IPS-15b (cell line): ENCODE data around the gene CLCN4.

Source experiments
- H3K27me3 ChIP-seq: one replicate; pipeline ENCODE4 v1.6.1; 2013; ENCODE audit warnings: low read length; ENCODE audit not compliant: control insufficient read depth, insufficient read depth
- H3K36me3 ChIP-seq: one replicate; pipeline ENCODE4 v1.6.1; 2013; ENCODE audit warnings: low read length; ENCODE audit not compliant: control insufficient read depth, insufficient read depth
- H3K4me1 ChIP-seq: one replicate; pipeline ENCODE4 v1.6.1; 2013; ENCODE audit warnings: mild to moderate bottlenecking, low read length; ENCODE audit not compliant: control insufficient read depth, insufficient read depth
- H3K4me3 ChIP-seq: one replicate; pipeline ENCODE4 v1.5.1; 2013; ENCODE audit warnings: low read depth, low read length
- H3K9ac ChIP-seq: one replicate; pipeline ENCODE4 v1.6.1; 2013; ENCODE audit warnings: low read depth, mild to moderate bottlenecking, low read length
- H3K9me3 ChIP-seq: one replicate; pipeline ENCODE4 v1.6.1; 2013; ENCODE audit warnings: mild to moderate bottlenecking, low read length; ENCODE audit not compliant: control insufficient read depth, insufficient read depth

CLCN4 gene

DNA sequence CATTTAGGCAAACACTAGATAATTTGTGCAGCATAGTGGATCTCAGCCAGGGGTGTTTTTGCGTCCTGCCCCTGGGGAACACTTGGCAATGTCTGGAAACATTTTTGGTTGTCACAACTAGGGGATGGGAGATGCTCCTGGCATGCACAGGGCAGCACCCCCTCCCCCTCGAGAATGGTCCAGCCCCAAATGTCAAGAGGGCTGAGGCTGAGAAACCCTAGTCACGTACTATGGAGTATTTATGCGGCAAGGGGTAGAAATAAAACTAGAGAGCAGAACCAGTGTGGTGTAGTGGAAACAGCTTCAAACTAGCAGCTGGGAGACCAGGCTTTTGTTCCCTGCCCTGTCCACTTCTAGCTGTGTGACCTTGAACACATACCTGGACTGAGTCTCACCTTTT, 38.2 kb upstream of the CLCN4 start:
- Histone ChIP-seq H3K27me3 (no peaks in the 10 kb centered on the region), H3K4me3 (no peak overlapping the region), H3K9me3 (peaks cover 35% of the 10 kb centered on the region), H3K4me1 (no peaks in the 10 kb centered on the region), H3K36me3 (peaks cover 17% of the 10 kb centered on the region), H3K9ac (no peak overlapping the region)

- H3K27me3 ChIP-seq: no peaks in the 10 kb centered on the region
- H3K4me1 ChIP-seq: no peaks in the 10 kb centered on the region
- no peak overlapping the region for H3K9ac ChIP-seq
- peaks cover 35% of the 10 kb centered on the region for H3K9me3 ChIP-seq
- H3K4me3 ChIP-seq: no peak overlapping the region
- peaks cover 20% of the 10 kb centered on the region for H3K36me3 ChIP-seq
These were observed 37.3 kb upstream of the CLCN4 start for GRCh38 chrX:10119399-10119990.

DNA sequence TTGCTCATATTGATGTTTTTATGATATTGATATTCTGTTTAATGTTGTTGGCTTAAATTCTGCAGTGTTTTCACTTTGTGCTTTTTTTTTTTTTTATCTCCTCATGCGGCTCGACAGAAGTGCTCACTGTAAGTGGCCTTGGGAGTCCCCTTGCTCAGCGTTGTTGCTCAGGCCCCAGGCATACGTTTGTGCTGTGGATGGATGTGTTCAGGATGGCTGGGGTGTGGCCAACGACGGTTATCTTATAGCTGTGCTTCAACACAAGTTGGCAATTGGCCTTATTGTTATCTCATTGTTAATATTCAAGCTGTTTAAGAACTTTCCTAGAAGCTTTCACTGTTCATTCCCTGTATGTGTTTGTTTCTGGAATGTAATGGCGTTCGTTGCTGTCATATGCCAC, 36.4 kb upstream of the CLCN4 start:
- Histone ChIP-seq H3K9me3 (peaks cover 35% of the 10 kb centered on the region), H3K27me3 (no peaks in the 10 kb centered on the region), H3K36me3 (peaks cover 20% of the 10 kb centered on the region), H3K4me1 (no peaks in the 10 kb centered on the region), H3K4me3 (no peak overlapping the region), H3K9ac (no peak overlapping the region)

DNA sequence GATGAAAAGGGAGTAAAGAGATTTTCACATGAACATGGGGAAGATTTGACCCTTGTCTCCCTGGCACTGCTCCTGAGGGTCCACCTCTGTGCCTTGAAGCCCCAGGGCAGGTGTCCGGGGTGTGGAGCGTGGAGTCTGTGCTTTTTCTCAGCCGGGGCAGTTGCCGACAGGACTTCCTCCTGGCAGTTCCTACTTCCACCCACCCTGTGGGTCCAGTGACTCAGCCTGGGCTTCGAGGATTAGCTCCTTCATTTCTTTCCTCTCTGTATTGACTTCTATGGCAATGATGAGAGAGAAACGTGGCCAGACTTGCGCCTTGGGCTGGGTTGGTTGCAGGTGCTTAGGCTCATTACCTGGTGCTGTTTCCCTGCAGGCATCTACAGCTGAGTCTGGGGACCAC, 35.9 kb upstream of the CLCN4 start:
- no peaks in the 10 kb centered on the region for H3K4me1 ChIP-seq
- no peaks in the 10 kb centered on the region for H3K27me3 ChIP-seq
- no peak overlapping the region for H3K4me3 ChIP-seq
- no peak overlapping the region for H3K9ac ChIP-seq
- H3K9me3 ChIP-seq: peaks cover 35% of the 10 kb centered on the region
- peaks cover 20% of the 10 kb centered on the region for H3K36me3 ChIP-seq

DNA sequence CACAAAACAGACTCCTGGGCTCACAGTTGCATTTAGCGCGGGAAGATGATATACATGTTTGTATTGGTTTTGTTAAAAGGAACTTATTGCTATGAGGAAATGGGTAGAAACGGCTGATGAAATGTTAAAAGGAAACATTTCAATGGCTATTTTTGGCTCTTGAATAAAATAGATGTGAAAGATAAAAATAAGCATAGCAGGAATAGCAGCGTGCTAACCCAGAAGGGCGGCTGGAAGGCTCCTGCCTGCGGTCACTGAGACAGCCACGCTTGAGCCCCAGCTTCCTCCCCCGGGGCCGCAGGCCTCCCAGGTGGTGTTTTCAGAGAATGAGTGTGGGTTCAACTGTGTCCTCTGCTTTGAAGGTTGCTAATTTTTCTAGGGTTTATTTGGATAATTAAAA, 35.0 kb upstream of the CLCN4 start:
- H3K27me3 ChIP-seq: no peaks in the 10 kb centered on the region
- H3K9me3 ChIP-seq: peaks cover 35% of the 10 kb centered on the region
- no peak overlapping the region for H3K9ac ChIP-seq
- no peak overlapping the region for H3K4me3 ChIP-seq
- H3K36me3 ChIP-seq: peaks cover 20% of the 10 kb centered on the region
- no peaks in the 10 kb centered on the region for H3K4me1 ChIP-seq

DNA sequence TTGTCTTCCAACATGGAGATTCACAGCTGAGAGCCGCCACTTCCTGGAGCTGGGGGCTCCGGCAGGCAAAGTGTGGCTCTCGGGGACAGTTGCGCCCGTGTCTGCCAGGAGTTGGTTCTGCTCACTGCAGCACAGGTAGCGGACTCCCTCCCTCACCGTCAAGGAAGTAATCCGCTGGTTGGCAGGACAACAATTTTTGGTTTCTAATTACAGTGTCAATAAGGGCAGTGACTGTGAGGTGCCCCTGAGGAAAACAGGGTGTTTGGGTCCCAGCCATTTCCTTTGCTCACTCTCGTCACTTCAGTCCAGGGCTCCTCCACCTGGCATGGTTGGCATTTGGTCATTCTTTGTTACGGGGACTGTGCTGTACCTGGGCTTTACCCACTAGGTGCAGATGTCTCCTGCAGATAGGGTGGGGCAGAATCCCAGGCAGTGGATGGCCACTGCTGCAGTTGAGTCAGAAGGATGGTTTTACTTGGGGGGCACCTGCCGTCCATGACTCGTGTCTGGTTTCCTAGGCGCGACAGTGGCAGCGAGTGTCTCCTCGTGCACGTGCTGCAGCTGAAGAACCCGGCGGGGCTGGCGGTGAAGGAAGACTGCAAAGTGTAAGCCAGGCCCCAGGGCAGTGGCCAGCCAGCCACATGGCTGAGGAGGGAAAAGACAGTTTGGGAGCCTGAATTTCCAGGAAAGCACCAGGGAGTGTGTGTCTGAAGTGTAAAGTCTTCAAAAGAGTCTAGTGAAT, 32.1 kb upstream of the CLCN4 start:
- Histone ChIP-seq H3K36me3 (peaks cover 19% of the 10 kb centered on the region), H3K27me3 (no peaks in the 10 kb centered on the region), H3K4me1 (no peaks in the 10 kb centered on the region), H3K9me3 (peaks cover 22% of the 10 kb centered on the region), H3K9ac (no peak overlapping the region), H3K4me3 (no peak overlapping the region)

DNA sequence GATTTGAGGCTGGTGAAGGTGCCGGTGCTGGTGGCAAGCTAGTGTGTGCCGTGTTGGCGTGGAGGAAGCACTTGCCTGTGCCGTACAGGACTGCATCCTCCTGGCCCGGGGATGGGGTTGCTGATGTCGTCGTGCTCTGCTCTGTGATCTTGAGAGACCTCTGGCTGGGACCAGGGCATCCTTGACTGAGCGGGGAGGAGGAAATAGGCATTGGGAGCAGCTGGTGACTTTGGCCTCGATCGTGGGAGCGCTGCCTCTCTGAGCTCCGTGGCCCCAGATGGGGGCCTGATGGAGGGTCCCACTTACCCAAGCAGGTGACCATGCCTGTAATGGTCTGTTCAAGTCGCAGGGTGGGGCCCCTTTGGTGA, 31.5 kb upstream of the CLCN4 start:
- Histone ChIP-seq H3K36me3 (peaks cover 19% of the 10 kb centered on the region), H3K27me3 (no peaks in the 10 kb centered on the region), H3K4me3 (no peak overlapping the region), H3K4me1 (no peaks in the 10 kb centered on the region), H3K9me3 (peaks cover 16% of the 10 kb centered on the region), H3K9ac (no peak overlapping the region)

DNA sequence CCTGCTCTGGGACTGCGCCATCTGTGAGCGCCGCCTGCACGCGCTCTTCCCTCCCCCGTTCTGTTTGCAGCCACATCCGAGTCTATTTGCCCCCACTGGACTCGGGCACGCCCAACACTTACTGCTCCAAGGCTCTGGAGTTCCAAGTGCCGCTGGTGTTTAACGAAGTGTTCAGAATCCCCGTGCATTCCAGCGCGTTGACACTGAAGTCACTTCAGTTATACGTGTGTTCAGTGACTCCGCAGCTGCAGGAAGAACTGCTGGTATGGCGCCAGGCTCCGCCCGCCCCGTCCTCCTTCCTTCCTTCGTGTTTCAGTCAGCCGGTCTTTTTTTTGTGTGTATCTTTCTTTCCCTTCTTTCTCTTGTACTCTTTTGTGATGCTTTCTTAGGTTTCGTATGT, 30.7 kb upstream of the CLCN4 start:
- H3K4me3 ChIP-seq: no peak overlapping the region
- no peak overlapping the region for H3K9ac ChIP-seq
- no peaks in the 10 kb centered on the region for H3K4me1 ChIP-seq
- no peaks in the 10 kb centered on the region for H3K27me3 ChIP-seq
- H3K36me3 ChIP-seq: peaks cover 14% of the 10 kb centered on the region
- peaks cover 8% of the 10 kb centered on the region for H3K9me3 ChIP-seq

DNA sequence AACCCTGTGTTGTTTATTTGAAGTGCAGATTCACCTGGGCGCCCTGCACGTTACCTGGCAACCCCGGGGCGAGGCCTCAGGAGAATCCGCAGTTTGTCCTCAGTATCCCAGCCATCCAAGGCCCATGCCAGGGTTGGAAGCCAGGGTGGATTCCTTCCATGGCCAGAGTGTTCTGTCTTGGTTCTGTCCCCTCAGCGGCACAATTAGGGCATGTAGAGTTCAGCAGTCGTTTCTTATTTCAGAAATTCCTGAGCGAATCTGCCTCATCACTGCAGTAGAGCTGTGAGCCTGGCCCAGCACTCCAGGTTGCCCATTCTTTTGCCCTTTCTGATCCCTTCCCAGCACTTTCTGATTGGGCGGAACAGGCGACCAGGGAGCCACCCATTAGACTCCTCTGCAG, 29.9 kb upstream of the CLCN4 start:
- Histone ChIP-seq H3K9ac (no peak overlapping the region), H3K4me1 (no peaks in the 10 kb centered on the region), H3K36me3 (peaks cover 11% of the 10 kb centered on the region), H3K4me3 (no peak overlapping the region), H3K27me3 (no peaks in the 10 kb centered on the region), H3K9me3 (peaks cover 2% of the 10 kb centered on the region)

DNA sequence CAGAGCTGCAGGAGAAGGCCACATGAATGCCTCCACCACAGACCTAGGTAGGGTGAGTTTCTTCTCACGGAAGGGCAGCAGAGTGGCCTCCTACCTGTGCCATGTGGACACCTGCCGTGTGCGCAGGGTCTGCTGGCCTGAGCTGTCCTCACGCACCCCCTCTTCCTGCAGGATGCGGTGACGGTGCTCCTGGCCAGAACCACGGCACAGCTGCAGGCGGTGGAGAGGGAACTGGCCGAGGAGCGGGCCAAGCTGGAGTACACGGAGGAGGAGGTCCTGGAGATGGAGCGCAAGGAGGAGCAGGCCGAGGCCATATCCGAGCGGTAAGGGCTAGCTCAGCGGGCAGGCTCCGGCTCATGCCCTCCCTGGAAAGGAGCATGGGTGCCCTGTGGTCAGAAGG, 28.4 kb upstream of the CLCN4 start:
- H3K4me1 ChIP-seq: no peaks in the 10 kb centered on the region
- peaks cover 11% of the 10 kb centered on the region for H3K36me3 ChIP-seq
- H3K4me3 ChIP-seq: no peak overlapping the region
- no peaks in the 10 kb centered on the region for H3K27me3 ChIP-seq
- H3K9me3 ChIP-seq: no peaks in the 10 kb centered on the region
- H3K9ac ChIP-seq: no peak overlapping the region

DNA sequence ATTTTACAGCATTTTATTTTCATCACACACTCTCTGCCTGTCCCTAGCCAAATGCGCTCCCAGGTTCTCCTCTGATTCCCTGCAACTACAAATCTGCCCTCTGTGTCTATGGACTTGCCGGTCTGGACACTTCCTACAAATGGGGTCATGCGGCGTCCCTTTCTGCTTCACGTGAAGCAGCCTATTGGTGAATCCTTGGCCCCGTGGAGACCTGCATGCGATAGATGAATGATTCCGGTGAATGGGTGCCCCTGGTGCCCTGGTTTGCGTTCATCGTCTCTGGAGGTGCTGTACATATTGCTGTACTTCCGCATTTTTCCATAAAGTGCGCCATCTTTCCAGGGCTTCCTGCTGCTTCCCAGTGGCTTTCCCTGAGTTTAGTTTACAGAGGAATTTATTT, 27.5 kb upstream of the CLCN4 start:
- H3K4me1 ChIP-seq: no peaks in the 10 kb centered on the region
- H3K36me3 ChIP-seq: peaks cover 7% of the 10 kb centered on the region
- H3K4me3 ChIP-seq: no peak overlapping the region
- peaks cover 4% of the 10 kb centered on the region for H3K9me3 ChIP-seq
- no peak overlapping the region for H3K9ac ChIP-seq
- no peaks in the 10 kb centered on the region for H3K27me3 ChIP-seq

DNA sequence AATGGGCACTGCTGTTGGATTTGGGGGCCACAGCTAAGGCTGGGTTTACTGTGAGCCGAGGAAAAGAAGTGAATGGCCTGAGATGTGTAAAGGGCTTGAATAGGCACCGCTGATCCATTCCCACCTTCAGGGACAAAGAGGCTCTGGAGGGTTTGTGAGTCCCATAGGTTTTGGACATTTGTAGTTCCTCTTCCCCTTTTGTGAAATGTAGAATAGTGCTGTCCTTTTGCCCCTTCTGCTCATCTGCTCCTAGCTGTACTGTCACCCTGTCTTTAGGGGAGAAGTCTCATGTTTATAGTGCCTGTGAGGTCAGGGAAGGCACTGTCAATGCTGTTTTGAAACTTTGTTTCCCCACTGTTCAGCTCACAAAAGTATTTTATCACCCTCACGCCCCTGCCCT, 26.4 kb upstream of the CLCN4 start:
- Histone ChIP-seq H3K4me3 (no peak overlapping the region), H3K9me3 (peaks cover 4% of the 10 kb centered on the region), H3K4me1 (no peaks in the 10 kb centered on the region), H3K27me3 (no peaks in the 10 kb centered on the region), H3K9ac (no peak overlapping the region), H3K36me3 (peaks cover 7% of the 10 kb centered on the region)
